Measurements from ENCODE around the gene XYLT1.

XYLT1 gene

GRCh38 chr16:17496891-17497290 lies 26.1 kb upstream of the XYLT1 start:
- TF ChIP-seq, protein P1, sequence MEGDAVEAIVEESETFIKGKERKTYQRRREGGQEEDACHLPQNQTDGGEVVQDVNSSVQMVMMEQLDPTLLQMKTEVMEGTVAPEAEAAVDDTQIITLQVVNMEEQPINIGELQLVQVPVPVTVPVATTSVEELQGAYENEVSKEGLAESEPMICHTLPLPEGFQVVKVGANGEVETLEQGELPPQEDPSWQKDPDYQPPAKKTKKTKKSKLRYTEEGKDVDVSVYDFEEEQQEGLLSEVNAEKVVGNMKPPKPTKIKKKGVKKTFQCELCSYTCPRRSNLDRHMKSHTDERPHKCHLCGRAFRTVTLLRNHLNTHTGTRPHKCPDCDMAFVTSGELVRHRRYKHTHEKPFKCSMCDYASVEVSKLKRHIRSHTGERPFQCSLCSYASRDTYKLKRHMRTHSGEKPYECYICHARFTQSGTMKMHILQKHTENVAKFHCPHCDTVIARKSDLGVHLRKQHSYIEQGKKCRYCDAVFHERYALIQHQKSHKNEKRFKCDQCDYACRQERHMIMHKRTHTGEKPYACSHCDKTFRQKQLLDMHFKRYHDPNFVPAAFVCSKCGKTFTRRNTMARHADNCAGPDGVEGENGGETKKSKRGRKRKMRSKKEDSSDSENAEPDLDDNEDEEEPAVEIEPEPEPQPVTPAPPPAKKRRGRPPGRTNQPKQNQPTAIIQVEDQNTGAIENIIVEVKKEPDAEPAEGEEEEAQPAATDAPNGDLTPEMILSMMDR (IDR thresholded peaks at IDR 0.05), result no peak

GRCh38 chr16:17493012-17493411 lies 22.3 kb upstream of the XYLT1 start:
- TF ChIP-seq, protein P1 (IDR thresholded peaks at IDR 0.05), result no peak

GRCh38 chr16:17491140-17491662 lies 20.4 kb upstream of the XYLT1 start:
- TF ChIP-seq, protein P1 (IDR thresholded peaks at IDR 0.05), result no peak

- TF ChIP-seq, protein P1 (IDR thresholded peaks at IDR 0.05), result no peak
Observed at GRCh38 chr16:17488506-17488905, 17.7 kb upstream of the XYLT1 start.

DNA sequence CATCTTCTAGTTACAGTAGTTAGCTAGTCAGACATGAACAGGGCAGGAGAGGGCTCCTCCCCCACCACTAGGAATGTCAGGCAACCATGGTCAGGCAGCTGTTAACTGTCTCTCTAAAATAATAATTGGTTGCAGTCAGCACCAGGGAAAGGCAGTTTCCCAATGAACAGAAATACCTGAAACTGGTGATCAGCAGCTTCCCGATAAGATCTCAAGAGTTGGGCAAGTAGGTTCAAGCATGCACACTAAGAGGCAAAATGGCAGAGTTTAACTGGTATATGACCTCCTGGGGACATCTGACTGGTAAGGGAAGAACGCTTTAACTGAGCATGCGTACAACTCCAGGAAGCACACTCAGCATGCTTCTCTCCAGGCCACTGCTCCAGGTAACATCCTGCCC lies 12.6 kb upstream of the XYLT1 start:
- TF ChIP-seq, protein P1 (IDR thresholded peaks at IDR 0.05), result no peak

DNA sequence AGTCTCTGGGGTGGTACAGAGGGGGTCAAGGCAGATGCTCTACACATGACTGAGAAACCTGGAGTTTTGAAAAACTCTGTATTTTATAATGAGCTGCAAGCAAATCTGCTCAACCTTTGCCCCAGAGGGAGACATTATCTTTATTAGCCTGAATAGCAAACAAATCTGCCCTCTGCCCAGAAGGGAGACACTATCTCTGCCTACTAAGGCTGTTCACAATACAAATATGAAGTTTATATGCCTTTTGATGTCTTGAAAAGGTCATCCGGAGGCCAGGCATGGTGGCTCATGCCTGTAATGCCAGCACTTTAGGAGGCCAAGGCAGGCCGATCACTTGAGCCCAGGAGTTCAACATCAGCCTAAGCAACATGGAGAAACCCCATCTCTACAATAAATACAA lies 11.0 kb upstream of the XYLT1 start:
- TF ChIP-seq, protein P1 (IDR thresholded peaks at IDR 0.05), result no peak

- TF ChIP-seq, protein P1 (IDR thresholded peaks at IDR 0.05), result peak; percentile 28; the same call in 1 of the 2 replicates
Observed at GRCh38 chr16:17476414-17477259, 5.9 kb upstream of the XYLT1 start.
